ENCODE measurements around the gene ZNF768.
"Not testable (repeated sequence)": the region's sequence is repeated elsewhere in the genome, so short reads cannot be mapped to it uniquely, and the experiment has no call there.

ZNF768 gene

GRCh38 chr16:30556125-30556473 is 29.7 kb upstream of the ZNF768 start:
- in situ Hi-C loops (cut with MboI; ENCODE audit: low sequenced_read_pairs) = no loop called here

GRCh38 chr16:30555315-30556124 is 29.2 kb upstream of the ZNF768 start:
- in situ Hi-C loops (cut with MboI; ENCODE audit: low sequenced_read_pairs) = no loop called here

GRCh38 chr16:30554557-30555314 is 28.4 kb upstream of the ZNF768 start:
- in situ Hi-C loops (cut with MboI; ENCODE audit: low sequenced_read_pairs) = no loop called here

- in situ Hi-C loops (cut with MboI; ENCODE audit: low sequenced_read_pairs) = no loop called here
Observed at GRCh38 chr16:30553393-30553899, 27.1 kb upstream of the ZNF768 start.

GRCh38 chr16:30552956-30553355 is 26.6 kb upstream of the ZNF768 start:
- in situ Hi-C loops (cut with MboI; ENCODE audit: low sequenced_read_pairs) = no loop called here

GRCh38 chr16:30551781-30552180 is 25.4 kb upstream of the ZNF768 start:
- in situ Hi-C loops (cut with MboI; ENCODE audit: low sequenced_read_pairs) = no loop called here

GRCh38 chr16:30548416-30549253 is 22.3 kb upstream of the ZNF768 start:
- in situ Hi-C loops (cut with MboI; ENCODE audit: low sequenced_read_pairs) = no loop called here

GRCh38 chr16:30546115-30546514 is 19.7 kb upstream of the ZNF768 start:
- in situ Hi-C loops (cut with MboI; ENCODE audit: low sequenced_read_pairs) = no loop called here

- in situ Hi-C loops (cut with MboI; ENCODE audit: low sequenced_read_pairs) = no loop called here
Observed at GRCh38 chr16:30543067-30543466, 16.7 kb upstream of the ZNF768 start.

GRCh38 chr16:30541502-30542329 is 15.3 kb upstream of the ZNF768 start:
- in situ Hi-C loops (cut with MboI; ENCODE audit: low sequenced_read_pairs) = no loop called here

GRCh38 chr16:30540916-30541464 is 14.6 kb upstream of the ZNF768 start:
- in situ Hi-C loops (cut with MboI; ENCODE audit: low sequenced_read_pairs) = not testable (repeated sequence)

- in situ Hi-C loops (cut with MboI; ENCODE audit: low sequenced_read_pairs) = not testable (repeated sequence)
Observed at GRCh38 chr16:30539986-30540526, 13.7 kb upstream of the ZNF768 start.

- in situ Hi-C loops (cut with MboI; ENCODE audit: low sequenced_read_pairs) = no loop called here
Observed at GRCh38 chr16:30539000-30539964, 12.9 kb upstream of the ZNF768 start.

GRCh38 chr16:30536391-30537024 is 10.1 kb upstream of the ZNF768 start:
- in situ Hi-C loops (cut with MboI; ENCODE audit: low sequenced_read_pairs) = not testable (repeated sequence)

- in situ Hi-C loops (cut with MboI; ENCODE audit: low sequenced_read_pairs) = no loop called here
Observed at GRCh38 chr16:30535777-30536190, 9.4 kb upstream of the ZNF768 start.

- in situ Hi-C loops (cut with MboI; ENCODE audit: low sequenced_read_pairs) = no loop called here
Observed at GRCh38 chr16:30535106-30535776, 8.9 kb upstream of the ZNF768 start.

- in situ Hi-C loops (cut with MboI; ENCODE audit: low sequenced_read_pairs) = no loop called here
Observed at GRCh38 chr16:30534368-30535105, 8.2 kb upstream of the ZNF768 start, which contains the start of gene ZNF747. ZNF747 (minus strand) TSS chr16:30534858; CDS start chr16:30534679, 179 bp downstream.

All from HL-60/S4 treated with retinoic acid at 250 ng/mL for 4 days and 3 days (cell line).